Neural progenitor cell (in vitro differentiated cells): Measurements from ENCODE around the gene LGALS12. TPM values are rescaled to one million over a fixed set of nuclear protein-coding genes. Genes with fewer than 3 reads are reported as not detected.

Source experiments
- DNase-seq: peaks from one replicate; pipeline ENCODE4 v3.0.0-alpha.2; 2016; ENCODE audit warnings: low spot score
- H2AFZ ChIP-seq: fragments of 200-600 bp; sonication (generic); replicated peaks from 2 replicates; pipeline ENCODE4 v1.6.1; 2016; ENCODE audit warnings: antibody characterized with exemption
- H3F3A ChIP-seq: fragments of 200-600 bp; sonication (generic); 2 replicates; pipeline ENCODE4 v1.6.1; 2016; ENCODE audit warnings: antibody characterized with exemption, low read depth
- H3K27ac ChIP-seq: fragments of 200-600 bp; sonication (generic); 2 replicates; pipeline ENCODE4 v1.5.1; 2016; ENCODE audit warnings: mild to moderate bottlenecking
- H3K27me3 ChIP-seq: fragments of 200-600 bp; sonication (generic); 2 replicates; pipeline ENCODE4 v1.6.1; 2016; ENCODE audit warnings: mild to moderate bottlenecking, moderate library complexity
- H3K36me3 ChIP-seq: fragments of 200-600 bp; sonication (generic); 2 replicates; pipeline ENCODE4 v1.5.1; 2016
- H3K4me1 ChIP-seq: fragments of 200-600 bp; sonication (generic); 2 replicates; pipeline ENCODE4 v1.6.1; 2016; ENCODE audit warnings: mixed run types
- H3K4me2 ChIP-seq: fragments of 200-600 bp; sonication (generic); 2 replicates; pipeline ENCODE4 v1.6.1; 2016
- H3K4me3 ChIP-seq: fragments of 200-600 bp; sonication (generic); 2 replicates; pipeline ENCODE4 v1.5.1; 2016
- H3K79me2 ChIP-seq: fragments of 200-600 bp; sonication (generic); 2 replicates; pipeline ENCODE4 v1.6.1; 2016; ENCODE audit warnings: low read depth
- H3K9ac ChIP-seq: fragments of 200-600 bp; sonication (generic); 2 replicates; pipeline ENCODE4 v1.6.1; 2016
- H3K9me3 ChIP-seq: fragments of 200-600 bp; sonication (generic); 2 replicates; pipeline ENCODE4 v1.5.1; 2016; ENCODE audit warnings: low read depth
- H4K20me1 ChIP-seq: fragments of 200-600 bp; sonication (generic); 2 replicates; pipeline ENCODE4 v1.6.1; 2016; ENCODE audit warnings: low read depth
- H3K27ac Mint-ChIP-seq: 3 replicates; pipeline ENCODE4 v1.8.0; 2021; ENCODE audit warnings: mixed read lengths
- H3K27me3 Mint-ChIP-seq: 2 replicates; pipeline ENCODE4 v1.8.0; 2022; ENCODE audit warnings: low read depth, mild to moderate bottlenecking, inconsistent platforms, moderate library complexity, mixed read lengths; ENCODE audit not compliant: insufficient read depth
- H3K36me3 Mint-ChIP-seq: 3 replicates; pipeline ENCODE4 v1.8.0; 2021; ENCODE audit warnings: mixed read lengths
- H3K4me1 Mint-ChIP-seq: 3 replicates; pipeline ENCODE4 v1.8.0; 2021; ENCODE audit warnings: mixed read lengths
- H3K4me3 Mint-ChIP-seq: 3 replicates; pipeline ENCODE4 v1.8.0; 2021; ENCODE audit warnings: mild to moderate bottlenecking, moderate library complexity, mixed read lengths
- H3K9me3 Mint-ChIP-seq: 3 replicates; pipeline ENCODE4 v1.8.0; 2020; ENCODE audit warnings: mixed read lengths
- CTCF ChIP-seq: fragments of 200-600 bp; sonication (generic); IDR thresholded peaks from 2 replicates; pipeline ENCODE4 v1.5.1; 2017; ENCODE audit warnings: antibody characterized with exemption, mild to moderate bottlenecking
- EZH2 ChIP-seq: fragments of 200-600 bp; sonication (generic); IDR thresholded peaks from 2 replicates; pipeline ENCODE4 v1.6.1; 2017; ENCODE audit warnings: antibody characterized with exemption, mild to moderate bottlenecking, moderate library complexity
- EZH2phosphoT487 ChIP-seq: fragments of 200-600 bp; sonication (generic); IDR thresholded peaks from 2 replicates; pipeline ENCODE4 v1.6.1; 2017; ENCODE audit warnings: antibody characterized with exemption
- total RNA-seq: library from RNA; depleted of rRNA; stranded (reverse); fragments of >200 nt; gene quantifications from 2 replicates; pipeline ENCODE4 v1.2.3, GENCODE V29; 2015; ENCODE audit warnings: low replicate concordance

Gene LGALS12
- total RNA-seq, 1 donor from 2014 or later, result not detected

- no peaks in the 10 kb centered on the region for H3K79me2 ChIP-seq
- no peaks in the 10 kb centered on the region for H3K4me1 ChIP-seq
- no peak for TF ChIP-seq EZH2
- TF ChIP-seq CTCF, result no peak
- TF ChIP-seq EZH2phosphoT487, result no peak
- DNase-seq, result no peak
- H3K4me2 ChIP-seq, result no peak overlapping the region
- H3K36me3 ChIP-seq, result no peaks in the 10 kb centered on the region
- Mint-ChIP-seq H3K4me1 (no peaks in the 10 kb centered on the region), H3K27me3 (no peaks in the 10 kb centered on the region), H3K36me3 (no peaks in the 10 kb centered on the region), H3K9me3 (peaks cover 14% of the 10 kb centered on the region), H3K27ac (no peak overlapping the region), H3K4me3 (no peak overlapping the region)
- no peaks in the 10 kb centered on the region for H3F3A ChIP-seq
- H3K9me3 ChIP-seq, result no peaks in the 10 kb centered on the region
- no peaks in the 10 kb centered on the region for H4K20me1 ChIP-seq
- no peaks in the 10 kb centered on the region for H3K27me3 ChIP-seq
- no peak overlapping the region for H3K27ac ChIP-seq
- no peak overlapping the region for H3K4me3 ChIP-seq
- no peak overlapping the region for H3K9ac ChIP-seq
- no peak overlapping the region for H2AFZ ChIP-seq
Measured at GRCh38 chr11:63480039-63480438, 25.8 kb upstream of the LGALS12 start.

- no peak overlapping the region for H3K4me3 ChIP-seq
- H3K9me3 ChIP-seq, result peaks cover 9% of the 10 kb centered on the region
- H3K4me3 Mint-ChIP-seq, result no peak overlapping the region
Measured at GRCh38 chr11:63485777-63486176, 20.1 kb upstream of the LGALS12 start.

GRCh38 chr11:63488789-63489188 lies 17.1 kb upstream of the LGALS12 start:
- Histone ChIP-seq H3K27ac (no peak overlapping the region), H3K36me3 (no peaks in the 10 kb centered on the region), H3K27me3 (peaks cover 29% of the 10 kb centered on the region), H4K20me1 (peaks cover 6% of the 10 kb centered on the region), H3F3A (peaks cover 31% of the 10 kb centered on the region), H3K9me3 (peaks cover 9% of the 10 kb centered on the region), H3K9ac (no peak overlapping the region), H3K4me2 (no peak overlapping the region), H3K4me1 (peaks cover 26% of the 10 kb centered on the region), H3K79me2 (no peaks in the 10 kb centered on the region), H2AFZ (no peak overlapping the region), H3K4me3 (no peak overlapping the region)
- Mint-ChIP-seq H3K27me3 (peaks cover 28% of the 10 kb centered on the region), H3K36me3 (no peaks in the 10 kb centered on the region), H3K4me1 (peaks cover 15% of the 10 kb centered on the region), H3K9me3 (peaks cover 18% of the 10 kb centered on the region), H3K4me3 (no peak overlapping the region), H3K27ac (no peak overlapping the region)
- TF ChIP-seq EZH2 (no peak), EZH2phosphoT487 (no peak), CTCF (no peak)
- no peak for DNase-seq

More at GRCh38 chr11:63485777-63486176, 20.1 kb upstream of the LGALS12 start:
- Histone ChIP-seq H3K36me3 (no peaks in the 10 kb centered on the region), H3K27ac (no peak overlapping the region), H3K27me3 (peaks cover 9% of the 10 kb centered on the region), H3F3A (peaks cover 20% of the 10 kb centered on the region), H3K9ac (no peak overlapping the region), H4K20me1 (peaks cover 6% of the 10 kb centered on the region), H3K79me2 (no peaks in the 10 kb centered on the region), H2AFZ (no peak overlapping the region), H3K4me2 (no peak overlapping the region), H3K4me1 (peaks cover 15% of the 10 kb centered on the region)
- peaks cover 17% of the 10 kb centered on the region for H3K9me3 Mint-ChIP-seq
- H3K36me3 Mint-ChIP-seq, result no peaks in the 10 kb centered on the region
- H3K27ac Mint-ChIP-seq, result no peak overlapping the region
- H3K27me3 Mint-ChIP-seq, result peaks cover 15% of the 10 kb centered on the region
- peaks cover 9% of the 10 kb centered on the region for H3K4me1 Mint-ChIP-seq
- no peak for DNase-seq
- TF ChIP-seq EZH2, result no peak
- TF ChIP-seq EZH2phosphoT487, result no peak

- Histone ChIP-seq H3K4me3 (peak overlapping the region; percentile 74), H2AFZ (no peak overlapping the region), H3K27me3 (peaks cover 29% of the 10 kb centered on the region), H3K79me2 (no peaks in the 10 kb centered on the region), H3K4me1 (peaks cover 26% of the 10 kb centered on the region), H3F3A (peaks cover 31% of the 10 kb centered on the region), H3K9me3 (peaks cover 9% of the 10 kb centered on the region), H3K36me3 (no peaks in the 10 kb centered on the region), H4K20me1 (peaks cover 6% of the 10 kb centered on the region), H3K27ac (no peak overlapping the region), H3K9ac (no peak overlapping the region), H3K4me2 (peak overlapping the region; percentile 96)
- H3K9me3 Mint-ChIP-seq, result peaks cover 17% of the 10 kb centered on the region
- TF ChIP-seq CTCF, result peak; percentile 34
- TF ChIP-seq EZH2, result no peak
- no peak for TF ChIP-seq EZH2phosphoT487
- H3K4me1 Mint-ChIP-seq, result peaks cover 15% of the 10 kb centered on the region
- H3K27ac Mint-ChIP-seq, result no peak overlapping the region
- H3K27me3 Mint-ChIP-seq, result peaks cover 28% of the 10 kb centered on the region
- peak overlapping the region; percentile 81 for H3K4me3 Mint-ChIP-seq
- no peaks in the 10 kb centered on the region for H3K36me3 Mint-ChIP-seq
- peak; percentile 75 for DNase-seq
Measured at GRCh38 chr11:63489879-63490278, 16.0 kb upstream of the LGALS12 start.
